Stimulated activated effector memory CD8-positive, alpha-beta T cell treated with anti-CD3 and anti-CD28 coated beads, Interleukin-12 subunit alpha, Interleukin-12 subunit beta, amount 100 ng/mL, for 72 hours (primary cell): ENCODE results near the gene ZNRF4.
A peak's percentile ranks its signal among the peaks of the same experiment; 100 is the strongest.

ENCODE experiments used
- ATAC-seq: fragments of 150-1000 bp; cut with Tn5 transposase; 2 replicates; pipeline ENCODE4 v1.10.0; 2021
- DNase-seq, 2 donors: peaks; one replicate each; pipeline ENCODE4 v3.0.0; 2021 to 2022; ENCODE audit warnings: low spot score in 2 of 2
- H3K27ac Mint-ChIP-seq: one replicate; pipeline ENCODE4 v1.8.0; 2022; ENCODE audit warnings: mild to moderate bottlenecking, mixed read lengths
- H3K36me3 Mint-ChIP-seq: one replicate; pipeline ENCODE4 v1.8.0; 2022; ENCODE audit warnings: mild to moderate bottlenecking, mixed read lengths
- H3K4me1 Mint-ChIP-seq: one replicate; pipeline ENCODE4 v1.8.0; 2022; ENCODE audit warnings: mixed read lengths
- H3K4me3 Mint-ChIP-seq: one replicate; pipeline ENCODE4 v1.8.0; 2022; ENCODE audit warnings: mild to moderate bottlenecking, mixed read lengths
- H3K9me3 Mint-ChIP-seq: one replicate; pipeline ENCODE4 v1.8.0; 2022; ENCODE audit warnings: mixed read lengths

The ZNRF4 gene

GRCh38 chr19:5454743-5455142 is 474 bp upstream of the ZNRF4 start:
- no peak overlapping the region for H3K4me3 Mint-ChIP-seq
- no peak overlapping the region for H3K27ac Mint-ChIP-seq
- no peaks in the 10 kb centered on the region for H3K9me3 Mint-ChIP-seq
- ATAC-seq (no peak), DNase-seq (no peak)
- H3K36me3 Mint-ChIP-seq: no peaks in the 10 kb centered on the region
- H3K4me1 Mint-ChIP-seq: no peaks in the 10 kb centered on the region

- Mint-ChIP-seq H3K4me3 (no peak overlapping the region), H3K36me3 (no peaks in the 10 kb centered on the region), H3K4me1 (no peaks in the 10 kb centered on the region), H3K9me3 (no peaks in the 10 kb centered on the region), H3K27ac (no peak overlapping the region)
- DNase-seq (no peak), ATAC-seq (peak; percentile 13)
These were observed 1.1 kb downstream of the ZNRF4 start for GRCh38 chr19:5456130-5456840.

- Mint-ChIP-seq H3K4me1 (no peaks in the 10 kb centered on the region), H3K9me3 (no peaks in the 10 kb centered on the region), H3K27ac (no peak overlapping the region), H3K36me3 (no peaks in the 10 kb centered on the region), H3K4me3 (no peak overlapping the region)
- DNase-seq (no peak), ATAC-seq (no peak)
These were observed 1.6 kb downstream of the ZNRF4 start for GRCh38 chr19:5456841-5457200.

- H3K27ac Mint-ChIP-seq: no peak overlapping the region
- H3K4me3 Mint-ChIP-seq: no peak overlapping the region
- H3K36me3 Mint-ChIP-seq: no peaks in the 10 kb centered on the region
- DNase-seq: no peak
- no peaks in the 10 kb centered on the region for H3K9me3 Mint-ChIP-seq
- no peaks in the 10 kb centered on the region for H3K4me1 Mint-ChIP-seq
- no peak for ATAC-seq
These were observed 2.5 kb downstream of the ZNRF4 start for GRCh38 chr19:5457709-5458108.

- no peak for ATAC-seq
- Mint-ChIP-seq H3K4me3 (no peak overlapping the region), H3K36me3 (no peaks in the 10 kb centered on the region), H3K27ac (no peak overlapping the region), H3K4me1 (no peaks in the 10 kb centered on the region), H3K9me3 (peaks cover 2% of the 10 kb centered on the region)
- DNase-seq: no peak
These were observed 3.2 kb downstream of the ZNRF4 start for GRCh38 chr19:5458420-5458819.

- H3K36me3 Mint-ChIP-seq: no peaks in the 10 kb centered on the region
These were observed 4.1 kb downstream of the ZNRF4 start for GRCh38 chr19:5459360-5459759.

GRCh38 chr19:5460748-5461147 is 5.5 kb downstream of the ZNRF4 start:
- Mint-ChIP-seq H3K9me3 (peaks cover 2% of the 10 kb centered on the region), H3K4me1 (no peaks in the 10 kb centered on the region), H3K27ac (no peak overlapping the region), H3K36me3 (no peaks in the 10 kb centered on the region), H3K4me3 (no peak overlapping the region)
- no peak for ATAC-seq
- no peak for DNase-seq

More at GRCh38 chr19:5459360-5459759, 4.1 kb downstream of the ZNRF4 start:
- no peak overlapping the region for H3K27ac Mint-ChIP-seq
- peaks cover 2% of the 10 kb centered on the region for H3K9me3 Mint-ChIP-seq
- ATAC-seq (no peak), DNase-seq (no peak)
- no peak overlapping the region for H3K4me3 Mint-ChIP-seq
- no peaks in the 10 kb centered on the region for H3K4me1 Mint-ChIP-seq

GRCh38 chr19:5463959-5464358 is 8.7 kb downstream of the ZNRF4 start:
- H3K4me1 Mint-ChIP-seq: no peaks in the 10 kb centered on the region
- no peak overlapping the region for H3K27ac Mint-ChIP-seq
- peaks cover 2% of the 10 kb centered on the region for H3K9me3 Mint-ChIP-seq
- no peak overlapping the region for H3K4me3 Mint-ChIP-seq
- H3K36me3 Mint-ChIP-seq: no peaks in the 10 kb centered on the region
- DNase-seq (no peak), ATAC-seq (no peak)

- no peak for DNase-seq
- H3K4me1 Mint-ChIP-seq: no peaks in the 10 kb centered on the region
- peaks cover 2% of the 10 kb centered on the region for H3K9me3 Mint-ChIP-seq
- H3K36me3 Mint-ChIP-seq: no peaks in the 10 kb centered on the region
- ATAC-seq: no peak
- H3K27ac Mint-ChIP-seq: no peak overlapping the region
- no peak overlapping the region for H3K4me3 Mint-ChIP-seq
These were observed 10.9 kb downstream of the ZNRF4 start for GRCh38 chr19:5466072-5466471.

GRCh38 chr19:5466814-5467291 is 11.6 kb downstream of the ZNRF4 start:
- no peak overlapping the region for H3K4me3 Mint-ChIP-seq
- no peak overlapping the region for H3K27ac Mint-ChIP-seq
- no peak for ATAC-seq
- DNase-seq: no peak
- no peaks in the 10 kb centered on the region for H3K36me3 Mint-ChIP-seq
- H3K4me1 Mint-ChIP-seq: no peaks in the 10 kb centered on the region
- H3K9me3 Mint-ChIP-seq: peaks cover 2% of the 10 kb centered on the region

- no peaks in the 10 kb centered on the region for H3K36me3 Mint-ChIP-seq
- no peak overlapping the region for H3K27ac Mint-ChIP-seq
- ATAC-seq: no peak
These were observed 15.1 kb downstream of the ZNRF4 start for GRCh38 chr19:5470264-5470671.

GRCh38 chr19:5472286-5472685 is 17.1 kb downstream of the ZNRF4 start:
- no peak overlapping the region for H3K27ac Mint-ChIP-seq
- H3K4me1 Mint-ChIP-seq: no peaks in the 10 kb centered on the region
- ATAC-seq (no peak), DNase-seq (no peak)
- no peaks in the 10 kb centered on the region for H3K9me3 Mint-ChIP-seq
- no peaks in the 10 kb centered on the region for H3K36me3 Mint-ChIP-seq
- H3K4me3 Mint-ChIP-seq: no peak overlapping the region

More at GRCh38 chr19:5470264-5470671, 15.1 kb downstream of the ZNRF4 start:
- H3K9me3 Mint-ChIP-seq: no peaks in the 10 kb centered on the region
- no peak for DNase-seq
- H3K4me3 Mint-ChIP-seq: no peak overlapping the region
- H3K4me1 Mint-ChIP-seq: no peaks in the 10 kb centered on the region

GRCh38 chr19:5473646-5474045 is 18.4 kb downstream of the ZNRF4 start:
- no peaks in the 10 kb centered on the region for H3K4me1 Mint-ChIP-seq
- no peaks in the 10 kb centered on the region for H3K36me3 Mint-ChIP-seq
- no peaks in the 10 kb centered on the region for H3K9me3 Mint-ChIP-seq
- ATAC-seq (no peak), DNase-seq (no peak)
- H3K27ac Mint-ChIP-seq: no peak overlapping the region
- no peak overlapping the region for H3K4me3 Mint-ChIP-seq

- Mint-ChIP-seq H3K4me1 (no peaks in the 10 kb centered on the region), H3K36me3 (no peaks in the 10 kb centered on the region), H3K9me3 (peaks cover 3% of the 10 kb centered on the region), H3K4me3 (no peak overlapping the region), H3K27ac (no peak overlapping the region)
- no peak for ATAC-seq
- no peak for DNase-seq
These were observed 22.4 kb downstream of the ZNRF4 start for GRCh38 chr19:5477451-5478215.

- H3K4me3 Mint-ChIP-seq: no peak overlapping the region
- no peak overlapping the region for H3K27ac Mint-ChIP-seq
- no peaks in the 10 kb centered on the region for H3K4me1 Mint-ChIP-seq
- DNase-seq: no peak
- no peak for ATAC-seq
- peaks cover 3% of the 10 kb centered on the region for H3K9me3 Mint-ChIP-seq
- H3K36me3 Mint-ChIP-seq: no peaks in the 10 kb centered on the region
These were observed 23.2 kb downstream of the ZNRF4 start for GRCh38 chr19:5478241-5478924.
